ENCODE data around the gene TTC23L. TPM values are rescaled to one million over a fixed set of nuclear protein-coding genes. Genes with fewer than 3 reads are reported as not detected.
"Not testable (repeated sequence)": the region's sequence is repeated elsewhere in the genome, so short reads cannot be mapped to it uniquely, and the experiment has no call there.

TTC23L gene
- total and polyA plus RNA-seq, 2 of the 8 experiments (the other 6 are each of a cell fraction or from before 2014, with no cell fraction given), result 1.1 to 2.4 TPM

DNA sequence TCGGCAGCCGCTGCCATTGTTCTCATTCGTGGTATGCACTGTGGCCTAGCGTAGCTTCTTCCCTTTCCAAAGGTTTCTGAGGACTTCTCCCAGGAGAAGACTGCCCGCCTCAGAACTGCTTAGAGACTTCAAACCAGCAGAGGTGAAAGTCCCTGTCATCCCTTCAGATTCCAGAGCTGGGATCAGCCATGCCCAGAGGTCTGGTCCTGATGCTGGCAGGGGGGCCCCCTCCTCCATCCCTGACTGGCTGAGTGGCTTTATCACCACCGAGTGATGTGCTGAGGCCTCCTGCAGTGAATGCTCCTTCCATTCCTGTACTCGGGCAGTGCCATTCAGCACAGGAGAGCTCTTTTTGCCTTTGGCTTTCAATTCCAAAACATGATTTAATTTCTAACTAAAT lies 8.1 kb upstream of the TTC23L start:
- H3K4ac ChIP-seq (replicated peaks; ENCODE audit: insufficient read length, low read depth, low read length); H3K14ac ChIP-seq (ENCODE audit: insufficient read length); H2BK5ac ChIP-seq (ENCODE audit: low read depth, low read length); H3K9me3 ChIP-seq (ENCODE audit: insufficient read depth in 2 of 2, low read depth in 1 of 2, low read length in 1 of 2); H2BK15ac ChIP-seq (ENCODE audit: low read length); H3K79me1 ChIP-seq (ENCODE audit: low read depth, low read length); H3K23me2 ChIP-seq (ENCODE audit: low read depth, low read length); H2AFZ ChIP-seq (ENCODE audit: low read length); POLR2A ChIA-PET (ENCODE audit: partially characterized antibody); H3K79me2 ChIP-seq (ENCODE audit: control insufficient read depth in 1 of 2, insufficient read depth in 2 of 2, low read length in 2 of 2); H2BK120ac ChIP-seq (replicated peaks; ENCODE audit: low read depth, low read length); H4K20me1 ChIP-seq (replicated peaks in 1 of 2; ENCODE audit: control insufficient read depth in 1 of 2, insufficient read depth in 2 of 2, low read length in 2 of 2); H3K4me1 ChIP-seq (replicated peaks in 1 of 4; ENCODE audit: control insufficient read depth in 3 of 4, insufficient read depth in 4 of 4, low read length in 3 of 4); H4K91ac ChIP-seq (replicated peaks; ENCODE audit: insufficient read length, low read length); H3K23ac ChIP-seq (ENCODE audit: insufficient read length); H3K18ac ChIP-seq (ENCODE audit: extremely low read depth, low read length); H4K5ac ChIP-seq (ENCODE audit: insufficient read length, low read depth, low read length); H2BK12ac ChIP-seq (ENCODE audit: low read depth, low read length); H3K27me3 ChIP-seq (replicated peaks in 1 of 4; ENCODE audit: control insufficient read depth in 3 of 4, extremely low read depth in 1 of 4, insufficient read depth in 3 of 4, low read length in 3 of 4); H3K56ac ChIP-seq (replicated peaks; ENCODE audit: insufficient read length, low read depth, low read length); H3K4me2 ChIP-seq (ENCODE audit: insufficient read depth in 1 of 2, low read depth in 2 of 2, low read length in 2 of 2); FAIRE-seq; H2BK20ac ChIP-seq (ENCODE audit: low read length); H3K27ac ChIP-seq (ENCODE audit: low read depth, low read length); H3K4me3 ChIP-seq (ENCODE audit: extremely low read depth in 1 of 4, insufficient read depth in 2 of 4, low read depth in 3 of 4, low read length in 4 of 4); H4K8ac ChIP-seq (ENCODE audit: extremely low read depth, insufficient read depth, low read length); DNase-seq (ENCODE audit: low read depth in 1 of 2, low spot score in 2 of 2); H3K9ac ChIP-seq (replicated peaks in 1 of 4; ENCODE audit: extremely low read depth in 1 of 4, low read depth in 3 of 4, low read length in 3 of 4); H2AK5ac ChIP-seq (ENCODE audit: low read depth, low read length): not testable (repeated sequence)
- CTCF ChIA-PET (ENCODE audit: partially characterized antibody), result interaction anchor here (1.3 to 1.4 kb wide), 2 partner anchors 14 to 306 kb away, joined by 3 to 4 read pairs; no protein-coding TSS in a partner anchor
- WGBS, 2 experiments (ENCODE audit: extremely low coverage in 1 of 2, insufficient coverage in 1 of 2, insufficient read length in 1 of 2, insufficient replicate concordance in 2 of 2, low coverage in 1 of 2, low lambda C conversion rate in 2 of 2, missing lambda C conversion rate in 1 of 2), result 86% methylated on average over 6 of the region's 7 CpGs; no CpG with 5 or more reads in 1 of the 2 experiments
- peaks cover 16 to 71% (median 51%) of the 10 kb centered on the region in 4 experiments for H3K36me3 ChIP-seq (ENCODE audit: control insufficient read depth in 2 of 4, insufficient read depth in 4 of 4, low read length in 3 of 4)

Measured in H1 (cell line).